Activated naive CD8-positive, alpha-beta T cell treated with anti-CD3 and anti-CD28 coated beads, Interleukin-2, amount 50 U/mL, for 16 hours (primary cell): ENCODE results near the gene NUMA1.

Source experiments
- DNase-seq: peaks from one replicate; pipeline ENCODE4 v3.0.0-alpha.2; 2020; ENCODE audit warnings: low read depth, low spot score

NUMA1 gene

GRCh38 chr11:71977743-71978418, 102.5 kb downstream of the NUMA1 start:
- DNase-seq = peak; percentile 7

- DNase-seq = no peak
Measured at GRCh38 chr11:71977090-71977489, 103.3 kb downstream of the NUMA1 start.

- DNase-seq = no peak
Measured at GRCh38 chr11:71976551-71976950, 103.8 kb downstream of the NUMA1 start.

GRCh38 chr11:71971680-71972079, 108.7 kb downstream of the NUMA1 start:
- DNase-seq = no peak

- no peak for DNase-seq
Measured at GRCh38 chr11:71964641-71965040, 115.7 kb downstream of the NUMA1 start.

GRCh38 chr11:71963468-71963867, 116.9 kb downstream of the NUMA1 start:
- no peak for DNase-seq

- no peak for DNase-seq
Measured at GRCh38 chr11:71962428-71963038, 117.8 kb downstream of the NUMA1 start.

GRCh38 chr11:71955898-71956456, 124.4 kb downstream of the NUMA1 start:
- DNase-seq = no peak
